Midbrain (tissue), 1 donor: ENCODE measurements around the gene BSND.

Experiments
- DNase-seq: peaks from one replicate; lab custom pipeline; 2025; lab: John Stamatoyannopoulos, UW

Gene BSND

DNA sequence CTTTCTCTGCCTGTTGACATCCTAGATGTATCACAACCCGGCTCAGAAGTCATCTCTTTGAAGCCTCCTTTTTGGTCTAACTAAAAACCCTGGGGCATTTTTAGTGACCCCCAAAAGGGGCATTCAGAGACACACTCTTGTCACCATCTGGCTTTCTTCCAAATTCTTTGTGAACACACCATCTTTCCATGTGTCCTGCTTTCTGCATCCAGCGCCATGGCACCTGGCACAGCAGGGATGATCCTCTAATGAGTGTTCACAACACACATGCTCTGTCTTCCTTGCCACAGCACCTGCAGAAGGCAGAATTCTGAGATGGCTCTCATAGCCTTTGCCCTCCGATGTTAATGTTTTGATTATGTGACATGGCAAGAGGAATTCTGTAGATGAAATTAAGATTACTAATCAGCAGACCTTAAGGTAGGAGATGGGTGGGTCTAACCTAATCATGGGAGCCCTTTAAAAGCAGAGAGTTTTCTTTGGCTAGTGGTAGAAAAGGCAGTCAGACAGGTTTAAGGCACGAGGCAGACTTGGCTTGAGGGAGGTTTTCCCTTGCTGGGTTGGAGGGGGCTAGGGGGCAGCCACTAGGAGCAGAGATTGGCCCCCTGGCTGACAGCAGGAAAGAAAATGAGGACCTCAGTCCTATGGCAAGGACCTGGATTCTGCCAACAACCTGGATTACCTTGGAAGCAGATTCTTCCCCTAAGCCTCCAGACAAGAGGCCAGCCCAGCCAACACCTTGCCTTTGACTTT, 23.2 kb upstream of the BSND start:
- no peak for DNase-seq

- no peak for DNase-seq
These were observed 22.0 kb upstream of the BSND start for GRCh38 chr1:54976747-54977146.

DNA sequence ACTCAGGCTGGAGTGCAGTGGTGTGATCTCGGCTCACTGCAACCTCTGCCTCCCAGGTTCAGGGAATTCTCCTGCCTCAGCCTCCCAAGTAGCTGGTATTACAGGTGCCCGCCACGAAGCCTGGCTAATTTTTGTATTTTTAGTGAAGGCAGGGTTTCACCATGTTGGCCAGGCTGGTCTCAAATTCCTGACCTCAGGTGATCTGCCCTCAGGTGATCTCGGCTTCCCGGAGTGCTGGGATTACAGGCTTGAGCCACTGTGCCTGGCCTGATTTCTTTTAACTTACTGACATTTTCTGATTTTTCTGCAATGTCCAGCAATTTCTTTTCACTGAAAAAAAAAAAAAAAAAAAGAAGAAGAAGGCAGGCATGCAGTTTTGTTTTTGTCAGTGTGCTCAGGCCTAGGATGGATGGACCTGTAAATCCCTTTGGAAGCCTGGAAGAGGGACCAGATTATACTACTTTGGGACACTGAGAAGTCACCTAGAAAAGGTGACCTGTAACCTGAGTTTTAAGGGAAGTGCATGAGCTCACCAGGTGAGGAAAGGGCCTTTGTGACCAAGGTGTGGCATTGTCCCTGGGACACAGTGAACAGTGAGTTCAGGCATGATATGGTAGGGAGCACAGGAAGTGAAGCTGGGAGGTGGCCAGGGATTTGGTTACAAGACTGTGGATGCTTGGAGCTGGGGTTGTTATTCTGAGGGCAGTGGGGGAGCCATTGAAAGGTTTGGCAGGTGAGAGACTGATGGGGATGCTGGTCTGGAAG, 21.0 kb upstream of the BSND start:
- DNase-seq: no peak

GRCh38 chr1:54978528-54979326, 20.0 kb upstream of the BSND start:
- DNase-seq: no peak

- DNase-seq: no peak
These were observed 19.3 kb upstream of the BSND start for GRCh38 chr1:54979327-54979891.

- no peak for DNase-seq
These were observed 18.6 kb upstream of the BSND start for GRCh38 chr1:54980046-54980527.

- DNase-seq: no peak
These were observed 18.0 kb upstream of the BSND start, which contains the start of gene TMEM61 for GRCh38 chr1:54980528-54981241. TMEM61 (plus strand) TSS chr1:54980628; CDS start chr1:54981066, 438 bp downstream.

DNA sequence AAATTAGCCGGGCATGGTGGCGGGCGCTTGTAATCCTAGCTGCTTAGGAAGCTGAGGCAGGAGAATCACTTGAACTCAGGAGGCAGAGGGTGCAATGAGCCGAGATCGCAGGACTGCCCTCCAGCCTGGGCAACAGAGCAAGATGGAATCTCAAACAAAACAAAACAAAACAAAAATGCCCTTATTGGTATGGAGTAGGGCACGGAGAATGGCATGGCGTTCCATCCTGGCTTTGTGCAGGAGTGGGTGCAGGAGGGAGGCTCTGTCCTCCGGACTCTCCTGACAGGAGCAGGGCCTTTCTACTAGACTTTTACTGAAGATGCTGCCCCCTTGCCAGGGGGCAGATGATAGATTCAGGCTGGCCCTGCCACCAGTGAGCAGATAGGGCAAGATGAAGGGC, 17.3 kb upstream of the BSND start:
- DNase-seq: no peak

GRCh38 chr1:54982739-54983138, 16.0 kb upstream of the BSND start:
- DNase-seq: no peak

DNA sequence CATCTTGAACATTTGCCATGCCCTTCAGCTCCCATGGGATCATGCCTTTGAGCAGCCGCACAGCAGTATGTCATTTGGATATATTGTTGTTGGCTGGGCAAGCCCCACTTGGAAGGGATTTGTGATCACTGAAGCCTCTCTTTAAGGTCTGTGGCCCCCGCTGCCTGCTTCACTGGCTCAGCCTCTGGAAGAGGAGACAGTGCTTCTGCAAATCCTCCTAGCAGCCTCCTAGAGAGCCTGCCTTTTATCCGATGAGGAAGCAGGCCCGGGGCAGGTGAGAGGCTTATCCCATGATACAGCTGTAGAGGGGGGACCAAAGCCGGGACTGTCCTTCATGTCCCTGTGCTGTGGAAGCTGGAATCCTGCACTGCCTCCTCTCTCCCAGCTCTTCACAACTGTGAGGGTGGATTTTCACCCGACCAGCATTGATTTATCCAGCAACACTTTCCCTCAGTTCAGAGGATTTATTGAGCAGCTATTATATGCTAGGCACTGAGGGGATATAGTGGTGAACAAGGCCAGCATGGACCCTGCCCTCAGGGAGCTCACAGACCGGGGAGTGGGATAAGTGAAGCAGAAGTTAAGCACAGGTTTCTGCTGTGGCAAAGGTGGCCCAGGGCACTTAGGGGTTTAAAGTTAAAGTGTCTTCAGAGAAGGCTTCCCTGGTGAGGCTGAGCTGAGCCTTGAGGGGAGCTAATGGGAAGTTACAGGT, 14.4 kb upstream of the BSND start:
- no peak for DNase-seq

DNA sequence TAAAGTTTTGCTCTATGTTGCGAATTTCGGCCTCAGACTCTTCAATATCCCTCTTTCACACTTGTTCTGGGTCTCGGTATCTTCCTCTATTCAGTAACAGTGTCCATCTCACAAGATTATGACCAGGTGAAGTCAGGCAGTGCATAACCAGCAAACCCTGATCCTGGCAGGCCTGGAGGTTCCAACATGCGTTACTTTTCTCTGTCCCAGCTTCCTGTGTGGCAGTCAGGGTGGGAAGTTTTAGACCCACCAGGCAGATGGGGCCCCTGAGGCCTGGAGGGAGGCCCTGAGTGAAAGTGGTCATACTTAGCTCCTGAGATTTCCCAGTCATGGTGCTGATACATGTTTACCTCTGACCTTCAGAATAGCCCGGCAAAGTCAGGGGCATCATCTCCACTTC, 13.2 kb upstream of the BSND start:
- DNase-seq: no peak

DNA sequence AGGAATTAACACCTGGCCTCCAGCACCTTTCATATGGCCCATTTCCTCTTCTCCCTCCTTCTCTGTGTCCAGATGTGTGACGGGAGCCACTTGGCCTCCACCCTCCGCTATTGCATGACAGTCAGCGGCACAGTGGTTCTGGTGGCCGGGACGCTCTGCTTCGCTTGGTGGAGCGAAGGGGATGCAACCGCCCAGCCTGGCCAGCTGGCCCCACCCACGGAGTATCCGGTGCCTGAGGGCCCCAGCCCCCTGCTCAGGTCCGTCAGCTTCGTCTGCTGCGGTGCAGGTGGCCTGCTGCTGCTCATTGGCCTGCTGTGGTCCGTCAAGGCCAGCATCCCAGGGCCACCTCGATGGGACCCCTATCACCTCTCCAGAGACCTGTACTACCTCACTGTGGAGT, 12.7 kb upstream of the BSND start:
- DNase-seq: no peak

- no peak for DNase-seq
These were observed 12.2 kb upstream of the BSND start for GRCh38 chr1:54986533-54986932.

DNA sequence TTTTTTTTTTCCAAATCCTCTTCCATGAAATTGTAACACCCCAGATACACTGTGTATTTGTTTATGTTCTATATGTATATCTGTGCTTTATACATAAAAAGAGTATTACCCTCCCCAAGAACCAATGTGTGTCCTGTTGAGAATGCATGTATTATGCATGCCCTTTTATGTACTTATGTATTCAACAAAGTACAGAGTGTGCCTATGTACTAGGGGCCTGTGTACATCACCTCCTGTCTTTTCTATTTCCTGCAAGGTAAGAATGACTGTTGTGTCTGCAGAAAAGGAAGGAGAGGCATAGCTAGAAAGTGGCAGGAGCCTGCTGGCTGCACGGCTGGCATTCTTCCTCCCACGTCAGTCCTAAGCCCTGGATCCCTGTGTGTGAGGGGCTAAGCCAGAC, 11.3 kb upstream of the BSND start:
- no peak for DNase-seq

- no peak for DNase-seq
These were observed 10.6 kb upstream of the BSND start for GRCh38 chr1:54987919-54988705.

GRCh38 chr1:54988975-54989374, 9.8 kb upstream of the BSND start:
- no peak for DNase-seq

DNA sequence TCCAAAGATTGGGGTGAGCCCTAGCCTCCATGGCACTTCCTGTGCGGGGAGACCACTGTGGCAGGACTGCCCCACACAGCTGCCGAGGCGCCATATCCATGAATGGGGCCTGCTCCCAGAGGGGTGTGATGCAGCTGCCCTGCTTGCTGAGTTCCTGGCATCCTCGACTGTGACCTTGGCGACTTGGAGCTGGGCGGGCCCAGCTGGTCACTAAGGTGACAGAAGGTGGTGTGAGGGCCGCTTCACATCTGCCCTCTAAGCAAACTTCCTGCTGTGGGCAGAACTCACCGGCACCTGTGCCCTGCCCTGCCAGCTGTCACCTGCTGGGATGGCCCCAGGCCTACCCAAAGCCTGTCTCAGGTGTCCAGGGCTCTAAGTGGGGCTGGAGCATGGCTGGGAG, 9.3 kb upstream of the BSND start:
- no peak for DNase-seq

DNA sequence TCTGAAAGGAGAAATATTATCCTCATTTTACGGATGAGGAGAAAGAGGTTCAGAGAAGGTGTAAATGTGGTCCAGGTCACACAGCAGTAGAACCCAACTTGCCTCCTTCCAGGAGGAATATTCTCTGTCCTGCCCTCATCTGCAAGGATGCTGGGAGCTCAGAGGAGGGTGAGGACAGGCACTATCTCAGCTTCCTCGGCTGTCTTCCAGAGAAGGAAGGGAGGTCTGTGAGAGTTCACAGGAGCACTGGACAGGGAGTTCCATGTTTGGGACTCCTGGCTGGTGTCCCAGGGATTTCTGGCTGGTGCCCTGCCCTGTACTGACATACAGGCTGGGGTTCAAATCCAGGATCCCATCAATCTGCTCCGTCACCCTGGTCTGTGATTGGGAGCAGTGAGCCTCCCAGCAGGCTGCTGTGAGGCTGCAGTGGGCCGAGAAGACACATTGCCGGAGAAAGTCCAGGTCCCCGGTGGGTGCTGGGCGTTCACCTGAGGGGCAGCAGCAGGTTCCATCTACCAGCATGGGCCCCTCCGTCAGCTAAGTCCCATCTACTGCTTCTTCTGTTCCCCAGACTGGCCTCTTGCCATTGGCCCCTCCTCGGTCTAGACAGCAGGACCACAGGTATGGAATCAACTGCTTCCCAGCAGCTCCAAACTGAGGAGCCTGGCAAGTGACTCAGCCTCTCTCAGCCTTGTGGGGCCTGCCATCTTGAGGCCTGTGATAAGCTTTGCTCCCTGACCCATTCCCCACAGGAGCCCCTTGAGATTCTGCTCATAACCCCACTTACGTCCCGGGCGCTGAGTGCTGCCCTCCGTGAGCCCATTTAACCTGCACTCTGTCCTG, 8.5 kb upstream of the BSND start:
- no peak for DNase-seq

GRCh38 chr1:54990916-54991315, 7.8 kb upstream of the BSND start:
- no peak for DNase-seq
